GM18505 (cell line): ENCODE measurements around the gene UPF2.

Experiments used
- ATAC-seq: cut with Tn5 transposase; IDR thresholded peaks from one replicate; pipeline ENCODE4 v1.9.1; 2021; ENCODE audit not compliant: unreplicated experiment
- POLR2A ChIP-seq: IDR thresholded peaks from 4 replicates; pipeline ENCODE4 v1.6.1; 2011; ENCODE audit warnings: borderline replicate concordance; ENCODE audit not compliant: insufficient read depth, insufficient read length; ENCODE audit errors: extremely low read depth

The UPF2 gene

DNA sequence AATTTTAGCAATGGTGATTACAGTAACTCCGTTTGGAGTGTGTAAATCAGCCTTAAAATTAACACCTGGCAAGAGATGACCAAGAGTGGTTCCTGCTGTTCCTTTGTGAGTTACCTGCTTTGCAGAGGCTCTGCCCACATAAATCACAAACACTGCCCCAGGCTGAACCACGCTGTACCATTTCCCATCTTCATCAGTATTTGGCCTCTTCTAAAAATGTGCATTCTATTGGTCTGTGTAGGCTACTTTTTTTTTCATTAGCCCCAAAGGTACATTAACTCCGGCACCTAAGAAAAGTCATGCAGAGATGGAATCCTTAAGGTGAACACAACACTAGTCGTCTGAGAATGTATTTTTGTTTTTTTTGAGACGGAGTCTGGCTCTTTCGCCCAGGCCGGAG is 123.3 kb downstream of the UPF2 start:
- no peak for ATAC-seq
- no peak for TF ChIP-seq POLR2A

DNA sequence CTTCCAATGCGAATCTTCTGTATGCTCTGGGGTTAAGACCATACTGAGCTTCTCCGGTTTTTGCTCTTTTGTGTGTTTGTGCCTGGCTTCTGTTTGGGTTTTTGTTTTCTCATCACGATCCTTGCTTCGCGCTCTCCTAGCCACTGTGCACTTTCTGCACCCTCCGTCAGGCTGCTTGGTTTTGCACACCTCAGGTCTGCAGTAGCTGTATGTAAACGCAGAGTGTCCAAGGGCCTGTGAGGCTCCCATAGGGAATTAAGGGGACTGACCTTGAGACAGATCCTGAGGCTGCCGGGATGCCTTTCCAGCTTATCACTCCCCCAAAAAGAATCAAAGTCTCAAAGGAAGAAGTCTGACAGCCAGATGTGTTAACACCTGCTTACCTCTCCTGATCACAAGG is 124.2 kb downstream of the UPF2 start:
- TF ChIP-seq POLR2A: no peak
- no peak for ATAC-seq

DNA sequence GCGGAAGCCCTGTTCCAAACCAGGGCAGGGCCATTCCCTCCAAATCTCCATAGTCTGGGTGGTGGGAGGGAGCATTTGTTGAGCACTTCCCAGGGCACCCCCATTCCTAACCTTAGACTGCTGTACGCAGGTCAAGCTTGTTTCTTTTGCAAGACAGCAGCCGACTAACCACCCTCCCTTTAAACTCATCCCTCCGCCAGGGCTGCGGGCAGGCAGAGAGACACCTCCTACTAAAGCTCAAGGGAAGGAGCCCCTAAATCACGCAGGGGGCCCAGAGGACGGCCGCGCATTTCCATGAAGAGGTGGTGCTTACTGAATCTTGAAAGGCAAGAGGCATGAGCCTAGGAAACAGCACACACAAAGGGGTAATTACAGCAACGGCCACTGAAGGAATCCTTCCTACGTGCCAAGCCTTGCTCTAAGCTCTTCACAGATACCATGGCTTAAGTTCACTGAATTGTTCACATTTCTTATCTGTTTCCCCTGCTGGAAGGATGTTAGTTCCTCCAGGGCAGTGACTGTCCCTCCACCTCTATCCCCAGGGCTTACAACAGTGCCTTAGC is 129.4 kb downstream of the UPF2 start:
- ATAC-seq: no peak
- no peak for TF ChIP-seq POLR2A

DNA sequence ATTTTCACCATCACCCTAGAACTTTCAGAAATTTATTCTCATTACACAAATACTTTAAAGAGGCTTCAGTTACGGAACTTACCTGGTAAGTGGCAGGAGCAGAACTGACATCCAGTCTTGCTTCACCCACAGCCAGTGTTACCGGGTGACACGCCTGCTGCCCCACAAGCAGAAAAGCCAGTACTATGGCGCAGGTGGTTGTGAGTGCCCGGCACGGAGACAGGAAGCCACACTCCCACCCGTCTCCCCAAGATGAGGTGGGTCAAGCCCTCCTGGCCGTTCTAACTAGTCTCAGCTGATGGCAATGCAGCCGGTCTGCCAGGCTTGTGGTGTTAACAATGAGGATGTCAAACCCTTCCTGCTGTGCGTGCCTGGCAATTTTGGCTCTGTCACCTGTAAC is 132.5 kb downstream of the UPF2 start:
- no peak for ATAC-seq
- no peak for TF ChIP-seq POLR2A

DNA sequence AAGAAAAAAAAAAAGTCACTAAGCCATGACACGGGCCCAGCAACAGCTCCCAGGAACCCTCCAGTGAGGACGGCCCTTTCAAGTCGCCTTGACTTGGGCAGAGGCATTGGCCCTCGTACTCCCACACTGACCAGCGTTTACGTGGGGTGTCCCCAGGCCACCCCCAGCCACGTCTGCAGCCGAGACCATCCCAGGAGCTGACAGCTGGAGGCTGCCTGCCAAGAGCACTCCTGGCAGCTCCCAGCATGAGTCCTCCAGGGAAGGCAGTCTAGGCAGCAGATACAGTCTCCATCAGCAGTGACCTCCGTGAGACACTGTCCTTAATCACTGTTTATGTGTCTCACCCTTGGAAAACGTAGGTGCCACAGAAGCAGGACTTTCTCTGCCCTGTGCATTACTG is 133.0 kb downstream of the UPF2 start:
- ATAC-seq: no peak
- TF ChIP-seq POLR2A: no peak

DNA sequence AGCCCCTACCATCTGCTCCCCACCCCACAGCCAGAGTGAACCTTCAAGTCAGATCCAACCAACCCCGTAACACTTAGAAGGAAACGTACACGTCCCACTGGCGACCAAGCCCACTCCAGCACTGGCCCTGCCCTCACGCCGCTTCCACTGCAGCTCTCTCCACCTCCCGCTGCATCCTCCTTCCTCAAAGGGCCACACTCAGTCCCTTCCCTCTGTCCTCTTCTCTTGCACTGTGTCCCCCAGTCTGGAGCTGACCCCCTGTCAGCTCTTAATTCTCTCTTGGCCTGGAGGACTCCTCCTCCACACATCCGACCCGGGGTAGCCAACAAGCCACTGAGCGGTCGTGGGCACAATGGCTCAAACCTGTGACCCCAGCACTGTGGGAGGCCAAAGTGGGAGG is 133.6 kb downstream of the UPF2 start:
- no peak for ATAC-seq
- no peak for TF ChIP-seq POLR2A

DNA sequence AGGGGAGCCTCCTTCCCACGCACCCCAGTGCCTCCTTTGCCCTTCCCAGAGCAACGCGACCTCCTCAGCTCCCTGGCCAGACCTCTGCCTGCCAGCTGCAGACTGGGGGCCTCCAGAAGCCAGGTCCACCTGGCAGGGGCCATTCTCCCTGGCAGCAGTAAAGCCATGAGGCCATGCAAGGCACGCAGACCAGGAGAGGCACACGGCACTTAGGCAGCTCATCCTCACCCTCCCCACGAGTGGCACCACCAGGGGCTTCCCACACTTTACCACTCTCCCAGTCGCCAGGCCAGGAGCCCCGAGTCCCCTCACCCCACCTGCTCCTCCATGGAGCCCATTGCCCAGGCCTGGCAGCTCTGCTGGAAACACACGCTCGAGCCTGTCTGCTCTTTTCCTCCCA is 134.1 kb downstream of the UPF2 start:
- ATAC-seq: no peak
- TF ChIP-seq POLR2A: no peak

DNA sequence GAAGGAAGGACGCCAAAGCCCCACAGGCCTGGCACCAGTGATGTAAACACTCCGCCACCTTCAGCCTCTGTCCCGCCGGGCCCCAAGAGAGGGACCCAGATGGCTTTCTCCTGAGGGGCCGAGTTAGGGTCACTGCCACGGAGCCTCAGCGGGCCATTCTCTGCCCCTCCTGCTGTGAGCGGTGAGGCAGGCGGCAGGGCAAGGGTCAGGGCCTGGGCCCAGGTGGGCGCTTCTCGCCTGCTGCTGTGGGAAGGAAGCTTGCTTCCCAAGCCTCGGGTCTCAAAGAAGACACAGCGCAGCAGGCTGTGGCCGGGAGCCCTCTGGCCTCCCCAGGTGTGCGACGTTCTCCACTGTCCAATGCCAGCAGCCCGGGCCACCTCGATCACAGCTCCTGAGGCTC is 134.7 kb downstream of the UPF2 start:
- no peak for ATAC-seq
- no peak for TF ChIP-seq POLR2A

DNA sequence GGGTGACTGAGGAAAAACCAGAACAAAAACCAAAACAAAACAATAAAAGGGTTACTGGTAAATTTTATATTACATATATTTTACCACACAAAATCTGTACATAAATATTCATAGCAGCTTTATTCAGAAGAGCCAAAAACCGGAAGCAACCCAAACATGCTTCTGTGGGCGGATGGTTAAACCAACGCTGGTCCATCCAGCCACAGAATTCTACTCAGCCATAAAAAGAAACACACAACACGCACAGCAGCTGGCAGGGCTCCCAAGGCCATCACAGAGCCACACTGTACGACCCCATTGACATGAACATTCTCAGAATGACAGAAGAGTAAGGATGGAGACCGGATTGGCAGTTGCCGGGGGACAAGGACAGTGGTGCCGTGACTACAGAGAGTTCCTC is 135.9 kb downstream of the UPF2 start:
- TF ChIP-seq POLR2A: no peak
- ATAC-seq: no peak

DNA sequence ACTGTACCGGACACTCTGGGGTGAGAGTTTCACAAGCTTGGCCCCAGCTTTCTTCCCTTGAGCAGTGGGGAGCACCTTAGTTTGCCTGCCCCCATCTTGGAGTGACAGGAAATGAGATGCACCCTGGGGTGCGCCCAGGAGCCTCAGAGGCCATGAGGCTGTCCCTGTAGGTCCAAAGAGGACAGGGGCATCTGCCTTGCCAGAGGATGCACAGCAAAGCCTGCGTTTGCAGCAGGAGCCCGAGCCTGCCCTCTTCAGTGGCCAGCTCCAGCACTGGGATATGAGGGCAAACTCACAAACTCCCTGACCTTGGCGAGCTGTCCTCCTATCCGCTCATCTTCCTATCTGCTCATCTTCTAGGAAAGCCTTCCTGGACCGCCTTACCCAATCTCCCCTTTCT is 140.0 kb downstream of the UPF2 start:
- ATAC-seq: no peak
- no peak for TF ChIP-seq POLR2A

DNA sequence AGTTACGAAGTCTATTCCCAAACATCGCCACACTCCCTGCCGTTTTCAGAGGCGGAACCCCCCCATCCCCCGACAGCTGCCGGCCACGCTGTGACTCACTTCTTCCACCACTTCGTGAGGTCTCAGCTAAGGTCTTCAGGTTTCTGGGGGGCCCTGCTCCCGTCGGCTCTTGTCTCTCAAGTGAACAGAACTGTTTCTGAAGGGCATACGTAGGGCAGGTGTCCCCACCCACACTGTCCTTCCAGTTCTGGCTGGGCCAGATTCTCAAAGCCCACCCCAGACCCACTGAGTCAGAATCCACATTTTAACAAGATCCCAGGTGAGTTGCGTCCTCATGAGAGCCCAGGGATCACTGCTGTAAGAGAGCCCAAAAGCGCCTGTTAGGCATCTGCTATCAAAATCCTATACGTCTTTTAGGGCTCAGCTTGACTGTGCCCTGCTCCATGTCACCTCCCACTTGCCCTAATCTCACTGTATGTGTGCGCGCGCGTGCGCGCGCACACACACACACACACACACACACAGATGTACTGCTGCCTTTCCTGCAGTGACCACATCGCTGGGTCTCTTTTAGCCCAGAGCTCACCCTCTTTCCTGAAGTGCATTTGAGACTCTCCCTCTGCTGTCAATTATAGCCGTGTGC is 140.7 kb downstream of the UPF2 start:
- no peak for TF ChIP-seq POLR2A
- no peak for ATAC-seq

DNA sequence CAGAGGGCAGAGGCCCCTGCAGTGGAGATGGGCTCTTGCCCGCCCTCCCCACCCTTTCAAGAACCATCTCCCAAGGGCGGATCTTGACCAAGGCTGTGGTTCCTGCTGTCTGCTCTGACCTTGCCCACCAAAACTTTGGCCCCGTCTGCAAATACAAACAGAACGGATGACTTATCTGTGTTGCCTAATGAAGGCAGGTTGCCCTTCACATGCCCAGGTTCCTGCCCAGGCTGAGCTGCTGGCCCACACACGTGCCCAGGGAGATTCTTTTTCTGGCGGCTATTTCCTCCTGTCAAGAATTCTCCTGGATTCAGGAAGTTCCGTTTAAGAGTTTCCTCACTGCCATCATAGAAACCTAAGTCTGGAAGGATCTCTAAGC is 141.2 kb downstream of the UPF2 start:
- ATAC-seq: no peak
- no peak for TF ChIP-seq POLR2A

DNA sequence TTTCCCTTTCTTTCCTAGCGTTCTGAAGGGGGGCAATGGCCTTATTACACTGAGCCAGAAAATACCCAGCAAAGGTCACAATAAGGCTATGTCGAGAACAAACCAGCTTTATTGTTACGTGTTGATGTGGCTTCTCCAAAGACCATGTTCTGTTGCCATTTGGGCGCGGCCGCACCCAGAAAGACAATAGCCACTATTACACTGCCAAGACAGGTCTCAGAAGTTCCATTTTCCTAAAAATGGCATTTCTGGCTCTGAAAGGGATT is 141.6 kb downstream of the UPF2 start:
- no peak for ATAC-seq

DNA sequence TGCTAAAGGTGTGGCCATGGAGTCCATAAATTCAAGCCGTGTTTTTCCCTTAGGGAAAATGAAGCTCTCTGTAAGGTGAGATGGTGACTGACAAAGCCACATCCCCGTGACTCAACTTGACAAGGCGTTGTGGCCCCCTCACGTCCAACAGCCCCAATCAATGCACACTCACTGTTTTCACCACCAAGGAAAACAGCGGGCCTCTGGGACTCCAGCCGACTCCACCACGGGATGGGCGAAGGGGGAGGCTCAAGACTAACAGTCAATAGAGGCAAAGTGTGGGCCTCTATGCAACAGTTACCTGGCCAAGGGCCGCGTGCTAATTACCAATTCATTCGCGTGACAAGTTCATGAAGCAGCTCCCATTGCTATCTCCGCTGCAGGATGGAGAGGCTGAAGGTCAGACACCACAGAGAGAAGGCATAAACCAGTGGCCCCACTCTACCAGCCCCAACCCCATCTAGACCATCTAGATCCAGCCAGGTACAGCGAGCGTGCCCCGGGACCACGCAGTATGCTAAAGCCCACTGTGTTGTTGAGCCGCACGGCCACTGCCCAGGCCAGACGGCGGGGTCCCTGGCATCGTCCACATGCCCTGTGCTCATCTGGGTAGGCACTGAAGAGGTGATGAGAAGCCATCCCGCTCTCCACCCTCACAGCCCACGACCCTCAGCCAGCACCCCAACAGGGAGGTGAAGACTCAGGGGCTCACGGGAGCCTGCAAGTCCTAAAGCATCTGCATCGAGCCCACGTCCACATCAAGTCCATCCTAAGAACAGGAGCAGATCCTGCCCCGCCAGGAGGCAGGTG is 143.3 kb downstream of the UPF2 start:
- no peak for ATAC-seq
- no peak for TF ChIP-seq POLR2A

More for the DNA sequence above, 141.6 kb downstream of the UPF2 start:
- no peak for TF ChIP-seq POLR2A
